ENCODE measurements around the gene LCN6.
"Not testable (repeated sequence)": the region's sequence is repeated elsewhere in the genome, so short reads cannot be mapped to it uniquely, and the experiment has no call there.

The LCN6 gene

GRCh38 chr9:136704741-136705140, 43.6 kb downstream of the LCN6 start:
- not testable (repeated sequence) for FAIRE-seq

- FAIRE-seq = no peak
These were observed 45.0 kb downstream of the LCN6 start for GRCh38 chr9:136703276-136703860.

- FAIRE-seq = no peak
These were observed 46.7 kb downstream of the LCN6 start for GRCh38 chr9:136701668-136702053.

GRCh38 chr9:136700959-136701667, 47.2 kb downstream of the LCN6 start:
- FAIRE-seq = no peak

- no peak for FAIRE-seq
These were observed 48.0 kb downstream of the LCN6 start for GRCh38 chr9:136700304-136700703.

- FAIRE-seq = no peak
These were observed 49.6 kb downstream of the LCN6 start for GRCh38 chr9:136698635-136699246.

GRCh38 chr9:136697821-136698526, 50.4 kb downstream of the LCN6 start:
- no peak for FAIRE-seq

GRCh38 chr9:136697146-136697820, 51.0 kb downstream of the LCN6 start:
- FAIRE-seq = no peak

- FAIRE-seq = no peak
These were observed 51.8 kb downstream of the LCN6 start for GRCh38 chr9:136696502-136696901.

GRCh38 chr9:136695955-136696354, 52.4 kb downstream of the LCN6 start:
- FAIRE-seq = no peak

GRCh38 chr9:136695435-136695895, 52.9 kb downstream of the LCN6 start:
- no peak for FAIRE-seq

- FAIRE-seq = no peak
These were observed 53.5 kb downstream of the LCN6 start for GRCh38 chr9:136694872-136695247.

- FAIRE-seq = no peak
These were observed 54.0 kb downstream of the LCN6 start for GRCh38 chr9:136694163-136694871.
